HepG2 (cell line): Measurements from ENCODE around the gene DTHD1. TPM values are rescaled to one million over a fixed set of nuclear protein-coding genes. Genes with fewer than 3 reads are reported as not detected.

Experiments used
- ATAC-seq: fragments of 200-7000 bp; cut with Tn5 transposase; 3 replicates; pipeline ENCODE4 v1.9.1; 2020; ENCODE audit warnings: mild to moderate bottlenecking, moderate library complexity
- BruUV-seq: library from RNA; stranded (reverse); fragments of 400-500 nt; replicated peaks from 2 replicates; lab custom pipeline; 2021; lab: Mats Ljungman, UMichigan
- CTCF ChIA-PET: fragments of 300-600 bp; formaldehyde crosslinking; extraction: SDS; loops from one replicate; lab custom pipeline; 2021; ENCODE audit warnings: low total read pairs, inconsistent platforms, low intra/inter-chr PET ratio; lab: Yijun Ruan, JAX
- POLR2A ChIA-PET: fragments of 350-600 bp; sonication (Branson Sonifier 250); formaldehyde crosslinking; loops from one replicate; lab custom pipeline; 2020; ENCODE audit warnings: antibody characterized with exemption, inconsistent platforms; lab: Yijun Ruan, JAX
- DNase-seq: peaks from one replicate; pipeline ENCODE4 v3.0.0-alpha.2; 2015; ENCODE audit warnings: low spot score
- FAIRE-seq: peaks from 3 replicates; lab custom pipeline; 2011; peaks lifted over from hg19 to GRCh38; lab: Jason Lieb, UNC
- H2AFZ ChIP-seq: one replicate; pipeline ENCODE4 v1.6.1; 2011; ENCODE audit warnings: low read length, inconsistent platforms
- H3K27ac ChIP-seq: fragments of 300-600 bp; 3 replicates; pipeline ENCODE4 v1.8.0; 2011; ENCODE audit warnings: mixed run types, mild to moderate bottlenecking, mixed read lengths, low read length, inconsistent platforms; ENCODE audit not compliant: insufficient read depth; ENCODE audit errors: extremely low read length
- H3K27me3 ChIP-seq, 2 experiments: fragments of 200-600 bp in 1 of 2; 2 replicates in 1 of 2; 3 replicates in 1 of 2; pipeline versions ENCODE4 v1.6.0 to v1.8.0; 2011; ENCODE audit warnings: low read length in 2 of 2, mild to moderate bottlenecking in 2 of 2, moderate library complexity in 2 of 2, inconsistent platforms in 1 of 2; ENCODE audit not compliant: insufficient read depth in 2 of 2, control insufficient read depth in 1 of 2
- H3K36me3 ChIP-seq, 2 experiments: fragments of 200-600 bp in 1 of 2; replicated peaks in 1 of 2; 2 replicates in 1 of 2; 3 replicates in 1 of 2; pipeline versions ENCODE4 v1.5.1 to v1.8.0; 2011; ENCODE audit warnings: low read length in 2 of 2, inconsistent platforms in 1 of 2; ENCODE audit not compliant: insufficient read depth in 2 of 2, control insufficient read depth in 1 of 2
- H3K4me1 ChIP-seq: 2 replicates; pipeline ENCODE4 v1.5.1; 2012; ENCODE audit warnings: low read length, inconsistent platforms; ENCODE audit not compliant: insufficient read depth
- H3K4me2 ChIP-seq: 2 replicates; pipeline ENCODE4 v1.6.0; 2011; ENCODE audit warnings: low read depth, low read length, inconsistent platforms
- H3K4me3 ChIP-seq, 3 experiments: fragments of 200-600 bp in 1 of 3; sonication (generic), shearing (Covaris generic) in 1 of 3; replicated peaks in 1 of 3; 2 replicates each; pipeline ENCODE4 v1.5.1; 2011 to 2016; ENCODE audit warnings: low read length in 3 of 3, inconsistent platforms in 2 of 3, low read depth in 2 of 3, mild to moderate bottlenecking in 2 of 3, control low read depth in 1 of 3, mixed read lengths in 1 of 3; ENCODE audit not compliant: insufficient read depth in 1 of 3
- H3K79me2 ChIP-seq: one replicate; pipeline ENCODE4 v1.6.1; 2011; ENCODE audit warnings: low read length, inconsistent platforms; ENCODE audit not compliant: insufficient read depth
- H3K9ac ChIP-seq: 2 replicates; pipeline ENCODE4 v1.6.0; 2011; ENCODE audit warnings: mild to moderate bottlenecking, low read depth, low read length, inconsistent platforms; ENCODE audit not compliant: insufficient read depth
- H3K9me3 ChIP-seq: 2 replicates; pipeline ENCODE4 v1.5.1; 2012; ENCODE audit warnings: mild to moderate bottlenecking, low read length
- H4K20me1 ChIP-seq: 2 replicates; pipeline ENCODE4 v1.6.0; 2011; ENCODE audit warnings: inconsistent platforms, mild to moderate bottlenecking, low read length, moderate library complexity; ENCODE audit not compliant: insufficient read depth
- ATF7 ChIP-seq, 2 experiments: fragments of 450-650 bp in 1 of 2; sonication (generic) in 1 of 2; formaldehyde crosslinking in 1 of 2; IDR thresholded peaks; 2 replicates each; pipeline versions ENCODE4 v1.4.0 to v1.6.1; 2016 to 2020; ENCODE audit warnings: antibody characterized with exemption in 1 of 2, mild to moderate bottlenecking in 1 of 2, missing genetic modification reagents in 1 of 2
- CREBL2 ChIP-seq: sonication (generic); formaldehyde crosslinking; IDR thresholded peaks from 2 replicates; pipeline ENCODE4 v1.8.1; 2023; ENCODE audit warnings: missing genetic modification reagents, mild to moderate bottlenecking, borderline replicate concordance
- HNF4G ChIP-seq, 2 experiments: sonication (generic) in 1 of 2; formaldehyde crosslinking in 1 of 2; IDR thresholded peaks; 2 replicates each; pipeline versions ENCODE4 v1.4.0 to v1.6.1; 2011 to 2020; ENCODE audit warnings: borderline replicate concordance in 2 of 2, low read depth in 2 of 2, mild to moderate bottlenecking in 2 of 2, low read length in 1 of 2, missing genetic modification reagents in 1 of 2, moderate library complexity in 1 of 2
- RFX5 ChIP-seq: IDR thresholded peaks from 2 replicates; pipeline ENCODE4 v1.6.1; 2011; ENCODE audit warnings: low read depth, low read length, improper control_type of control experiment
- ZBTB40 ChIP-seq, 2 experiments: fragments of 450-650 bp in 1 of 2; sonication (generic) in 1 of 2; formaldehyde crosslinking in 1 of 2; IDR thresholded peaks; 2 replicates each; pipeline versions ENCODE4 v1.6.1 to v1.8.0; 2016 to 2022; ENCODE audit warnings: antibody characterized with exemption in 1 of 2, mild to moderate bottlenecking in 1 of 2, missing genetic modification reagents in 1 of 2
- ZFP91 ChIP-seq: sonication (generic); formaldehyde crosslinking; IDR thresholded peaks from 2 replicates; pipeline ENCODE4 v1.9.0; 2022; ENCODE audit warnings: missing genetic modification reagents, mild to moderate bottlenecking, borderline replicate concordance
- ZNF256 ChIP-seq: sonication (generic); formaldehyde crosslinking; conservative IDR thresholded peaks from 2 replicates; pipeline ENCODE4 v1.4.0; 2020; ENCODE audit warnings: missing genetic modification reagents
- WGBS: methylation state at CpG from one replicate; pipeline ENCODE4 v1.1.6; 2017; ENCODE audit warnings: low lambda C conversion rate; 5-methylcytosine and 5-hydroxymethylcytosine counted together
- in situ Hi-C: cut with HindIII; loops from 2 replicates; pipeline ENCODE4 v1.10.0; 2017; ENCODE audit warnings: low pct_unique_long_range_greater_than_20kb; ENCODE audit not compliant: extremely low pct_ligation_motif_present
- intact Hi-C: fragments of 100-400 bp; cut with micrococcal nuclease; formaldehyde crosslinking; loops from one replicate; pipeline ENCODE4 v1.10.0; 2022; ENCODE audit not compliant: unreplicated experiment
- polyA plus RNA-seq, 8 experiments: library from polyadenylated mRNA; depleted of rRNA in 3 of 8; stranded (reverse) in 7 of 8; unstranded in 1 of 8; fragments of >200 nt; fragmentation: Illumina TruSeq in 4 of 8; extraction: Trizol in 4 of 8; gene quantifications; 2 replicates each; pipeline versions ENCODE4 v1.2.1 to v1.2.3, GENCODE V29; 2011 to 2016; ENCODE audit warnings: low read depth in 4 of 8, missing spikeins in 1 of 8, mixed read lengths in 1 of 8; ENCODE audit not compliant: insufficient read depth in 1 of 8
- total RNA-seq, 5 experiments: library from RNA; depleted of rRNA; stranded (reverse); fragments of >200 nt; fragmentation: Illumina TruSeq; extraction: Trizol; gene quantifications; 2 replicates each; pipeline ENCODE4 v1.2.3, GENCODE V29; 2016; ENCODE audit warnings: low read depth in 1 of 5

DTHD1 gene
- total and polyA plus RNA-seq, 2 of the 13 experiments (the other 11 are each of a cell fraction or from before 2014, with no cell fraction given) = not detected

- intact Hi-C loops = no loop called here
- BruUV-seq = no TSS peak
- ChIA-PET POLR2A (no interaction called here), CTCF (no interaction called here)
- H3K9me3 ChIP-seq = no peaks in the 10 kb centered on the region
- H4K20me1 ChIP-seq = no peaks in the 10 kb centered on the region
- no peak overlapping the region for H3K9ac ChIP-seq
- no peaks in the 10 kb centered on the region for H3K36me3 ChIP-seq
- WGBS = 17% methylated on average over 2 of the region's 2 CpGs
- no peaks in the 10 kb centered on the region for H3K27me3 ChIP-seq
- ATAC-seq = no peak
- in situ Hi-C loops = no loop called here
- no peak overlapping the region for H3K27ac ChIP-seq
- H3K79me2 ChIP-seq = no peaks in the 10 kb centered on the region
- TF ChIP-seq ZBTB40 (IDR thresholded peaks at IDR 0.05) = no peak
- TF ChIP-seq ZBTB40 (CRISPR knock-in tag; IDR thresholded peaks at IDR 0.05) = no peak
- no peak for TF ChIP-seq ZFP91 (CRISPR knock-in tag)
- no peak for TF ChIP-seq HNF4G (IDR thresholded peaks at IDR 0.05; ENCODE audit: borderline replicate concordance, low read depth, low read length)
- no peak for TF ChIP-seq HNF4G (CRISPR knock-in tag; IDR thresholded peaks at IDR 0.05; ENCODE audit: borderline replicate concordance, low read depth)
- peak; percentile 72 for TF ChIP-seq ATF7 (IDR thresholded peaks at IDR 0.05)
- no peak for TF ChIP-seq ATF7 (CRISPR knock-in tag; IDR thresholded peaks at IDR 0.05)
- TF ChIP-seq ZNF256 (CRISPR knock-in tag) = no peak
- TF ChIP-seq CREBL2 (CRISPR knock-in tag) = no peak
- TF ChIP-seq RFX5 = no peak
- H2AFZ ChIP-seq = no peak overlapping the region
- H3K4me1 ChIP-seq = no peaks in the 10 kb centered on the region
- no peak for DNase-seq
- H3K4me3 ChIP-seq = no peak overlapping the region
- no peak overlapping the region for H3K4me2 ChIP-seq
- FAIRE-seq = no peak
Measured at GRCh38 chr4:36236159-36236558, 45.3 kb upstream of the DTHD1 start.
